CD4-positive, alpha-beta T cell treated with Interleukin-21 for 1 hour (primary cell): Measurements from ENCODE around the gene CA12.
"Not testable (repeated sequence)": the region's sequence is repeated elsewhere in the genome, so short reads cannot be mapped to it uniquely, and the experiment has no call there.

ENCODE experiments used
- DNase-seq: peaks from one replicate; pipeline ENCODE4 v3.0.0-alpha.2; 2020

CA12 gene

DNA sequence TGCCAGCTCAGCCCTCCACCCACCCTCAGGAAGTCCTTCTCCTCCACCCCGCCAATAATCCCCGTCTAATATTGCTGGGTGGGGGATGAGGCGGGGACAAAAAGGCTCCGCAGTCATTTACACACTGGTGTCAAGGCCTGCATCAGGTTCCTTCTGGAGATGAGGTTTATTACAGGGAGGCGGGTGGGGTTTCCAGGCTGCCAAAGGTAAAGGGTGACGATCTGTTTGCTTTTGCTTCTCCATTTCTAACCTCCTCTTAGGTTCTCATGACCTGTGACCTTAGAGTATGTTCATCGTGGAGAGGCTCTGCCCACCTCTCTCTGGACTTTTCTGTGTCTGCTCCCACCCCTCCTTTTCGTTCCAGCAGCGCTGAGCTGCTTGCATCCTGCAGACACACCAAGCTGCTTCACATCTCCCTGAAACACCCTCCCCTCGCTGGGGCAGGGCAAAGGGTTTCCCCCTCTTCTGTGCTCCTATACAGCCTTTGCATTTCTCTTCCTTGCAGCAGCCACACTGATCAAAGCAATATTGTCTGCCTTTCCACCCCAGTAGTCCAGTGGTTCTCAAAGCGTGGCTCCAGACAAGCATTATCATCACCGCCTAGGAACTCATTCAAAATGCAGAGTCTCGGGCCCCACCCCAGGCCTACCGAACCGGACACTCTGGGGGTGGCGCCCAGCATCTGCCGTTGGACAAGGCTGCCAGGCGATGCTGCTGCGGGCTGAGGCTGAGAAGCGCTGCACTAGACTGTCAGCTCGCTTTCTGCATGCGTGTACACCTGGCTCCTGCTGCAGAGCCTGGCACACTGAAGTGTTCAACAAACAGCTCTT lies 26.6 kb downstream of the CA12 start:
- no peak for DNase-seq

DNA sequence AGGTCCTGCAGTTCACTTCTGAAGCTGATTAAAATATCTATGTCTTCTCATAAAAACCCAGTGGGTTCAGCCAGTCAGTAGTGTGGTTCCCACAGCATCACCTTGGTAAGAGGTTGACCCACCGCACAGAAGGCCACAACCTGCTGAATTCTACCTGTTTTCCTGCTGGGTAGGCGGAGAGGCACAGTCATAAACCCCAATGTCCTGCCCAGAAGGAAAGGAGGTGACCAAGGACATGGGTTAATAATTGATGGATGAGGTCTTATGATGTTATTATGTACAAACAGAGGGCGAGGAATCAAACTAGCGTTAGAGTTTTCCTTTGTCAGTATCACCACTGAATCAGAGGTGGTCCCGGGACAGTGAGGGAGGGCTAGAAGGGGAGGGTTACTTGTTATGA lies 27.8 kb downstream of the CA12 start:
- no peak for DNase-seq

DNA sequence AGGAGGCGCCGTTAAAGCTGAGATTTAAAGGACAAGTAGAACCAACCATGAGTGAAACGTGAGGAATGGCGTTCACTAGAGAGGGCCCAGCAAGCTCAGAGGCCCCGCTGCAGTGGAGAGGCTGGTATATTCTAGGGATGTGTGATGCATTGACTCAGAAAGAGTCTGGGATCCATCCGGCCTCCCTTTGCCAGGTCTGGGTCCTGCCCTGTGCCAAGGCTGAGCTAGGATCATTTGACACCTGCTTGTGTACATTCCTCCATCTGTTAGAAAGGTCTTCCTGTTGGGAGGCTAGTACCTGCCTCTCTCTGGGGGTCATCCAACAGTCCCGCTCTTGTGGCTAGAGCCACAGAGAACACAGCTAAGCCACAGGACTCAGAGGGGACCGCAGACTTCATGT lies 28.4 kb downstream of the CA12 start:
- no peak for DNase-seq

DNA sequence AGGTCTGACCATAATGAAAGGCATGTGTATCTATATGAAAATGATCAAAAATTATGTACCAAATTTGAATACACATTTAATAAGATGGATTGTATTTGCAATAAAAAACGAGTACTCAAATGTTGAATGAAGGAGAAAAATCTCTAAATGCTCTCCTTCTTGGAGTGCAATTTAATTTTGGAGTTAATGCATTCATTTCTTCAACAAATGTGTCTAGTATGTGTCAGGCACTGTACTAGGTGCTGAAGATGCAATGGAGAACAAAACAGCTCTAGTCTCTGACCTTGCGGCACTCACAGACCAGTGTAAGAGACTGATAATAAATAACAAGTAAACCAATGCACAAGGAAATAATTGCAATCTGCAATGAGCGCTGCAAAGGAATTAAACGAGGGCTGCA lies 28.8 kb downstream of the CA12 start:
- no peak for DNase-seq

DNA sequence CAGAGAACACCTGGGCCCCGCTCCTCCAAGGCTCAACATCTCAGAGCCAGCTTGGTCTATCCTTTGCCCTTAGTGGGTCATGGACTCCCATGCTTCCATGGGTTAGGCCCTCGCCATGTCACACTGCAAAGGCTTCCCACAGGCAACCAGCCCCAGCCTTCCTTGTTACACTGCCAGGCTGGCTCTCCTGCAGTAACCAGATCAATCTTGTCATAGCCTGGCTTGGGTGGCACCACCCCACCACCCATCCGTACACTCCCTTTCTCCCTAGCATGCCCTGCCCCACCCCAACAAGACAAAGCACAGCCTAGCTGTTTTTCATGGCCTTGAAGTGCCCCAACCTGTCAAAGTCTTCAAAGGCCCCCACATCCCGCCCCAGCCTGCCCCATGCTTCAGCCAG lies 30.5 kb downstream of the CA12 start:
- no peak for DNase-seq

DNA sequence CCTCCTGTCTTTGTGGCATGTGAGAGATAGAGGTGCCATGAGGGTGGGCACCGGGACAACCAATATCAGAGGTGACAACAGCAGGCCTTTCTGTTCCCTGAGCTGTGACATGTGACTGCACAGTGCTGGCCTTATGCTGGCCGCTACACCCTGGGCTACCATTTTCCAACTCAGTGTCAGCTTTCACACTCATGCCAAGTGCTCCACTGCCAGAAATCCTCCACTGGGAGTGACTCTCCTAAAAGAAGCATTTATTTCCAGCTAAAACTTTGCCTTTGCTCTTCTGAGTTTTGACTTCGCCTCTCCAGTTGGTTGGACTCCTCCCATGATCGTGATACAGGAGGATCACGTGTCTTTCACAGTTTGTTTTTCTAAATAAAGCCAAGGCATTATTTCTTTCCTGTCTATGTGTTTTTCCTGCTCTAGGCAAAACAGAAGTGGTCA lies 31.4 kb downstream of the CA12 start:
- DNase-seq, result no peak

DNA sequence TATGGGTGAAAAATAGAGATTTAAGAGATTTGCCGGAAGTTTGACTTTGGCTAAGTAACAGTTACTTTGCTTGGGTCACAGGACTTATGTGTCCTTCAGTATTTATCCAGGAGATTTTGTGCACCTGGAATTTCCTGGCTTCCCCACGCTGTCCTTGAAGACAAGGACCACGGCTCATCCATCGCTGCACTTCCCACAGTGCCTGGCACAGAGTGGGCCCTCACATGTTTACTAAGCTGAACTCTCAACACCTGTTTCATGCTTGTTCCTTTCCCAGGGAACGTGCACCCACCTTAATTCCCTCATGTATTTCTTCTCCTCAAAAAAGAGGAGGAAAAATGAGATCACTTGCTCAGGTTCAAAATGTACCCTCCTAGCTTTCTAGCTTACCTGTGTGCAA lies 32.0 kb downstream of the CA12 start:
- no peak for DNase-seq

DNA sequence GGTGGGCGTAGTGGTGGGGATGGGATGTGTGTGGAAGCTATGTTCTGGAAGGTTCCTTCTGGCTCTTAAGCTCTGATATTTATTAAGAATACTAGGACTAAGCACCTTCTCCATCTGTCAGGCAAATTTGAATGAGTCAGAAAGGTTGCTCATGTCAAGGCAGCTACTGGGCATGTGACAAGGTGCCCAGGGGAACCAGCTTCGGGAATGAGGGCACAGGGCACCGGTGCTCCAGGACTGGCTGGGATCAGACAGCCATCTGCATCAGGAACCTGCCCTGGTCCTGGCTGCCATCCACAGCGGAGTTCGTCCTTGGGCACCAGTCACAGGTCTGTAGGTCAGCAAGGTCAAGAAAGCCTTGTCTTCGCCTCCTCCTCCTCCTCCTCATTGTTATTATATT lies 32.5 kb downstream of the CA12 start:
- DNase-seq, result no peak

DNA sequence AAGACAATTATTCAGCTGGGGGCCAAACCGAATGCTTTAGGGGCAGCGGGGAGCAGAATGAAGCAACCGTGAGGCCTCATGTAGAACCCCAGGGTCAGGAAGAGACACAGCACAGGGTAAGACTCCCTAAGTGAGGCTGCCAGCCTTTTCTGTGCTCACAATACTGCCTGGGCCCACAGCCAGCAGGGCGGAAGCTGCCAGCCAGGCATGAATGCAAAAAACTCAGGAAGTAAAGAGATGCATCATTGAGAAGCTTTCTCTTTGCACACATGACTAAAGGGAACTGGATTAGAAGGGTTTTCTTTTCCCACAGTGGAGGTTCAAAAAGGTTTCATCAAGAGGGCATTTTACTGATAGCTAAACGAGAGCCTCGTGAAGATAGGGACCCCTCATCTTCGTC lies 33.3 kb downstream of the CA12 start:
- DNase-seq, result no peak

DNA sequence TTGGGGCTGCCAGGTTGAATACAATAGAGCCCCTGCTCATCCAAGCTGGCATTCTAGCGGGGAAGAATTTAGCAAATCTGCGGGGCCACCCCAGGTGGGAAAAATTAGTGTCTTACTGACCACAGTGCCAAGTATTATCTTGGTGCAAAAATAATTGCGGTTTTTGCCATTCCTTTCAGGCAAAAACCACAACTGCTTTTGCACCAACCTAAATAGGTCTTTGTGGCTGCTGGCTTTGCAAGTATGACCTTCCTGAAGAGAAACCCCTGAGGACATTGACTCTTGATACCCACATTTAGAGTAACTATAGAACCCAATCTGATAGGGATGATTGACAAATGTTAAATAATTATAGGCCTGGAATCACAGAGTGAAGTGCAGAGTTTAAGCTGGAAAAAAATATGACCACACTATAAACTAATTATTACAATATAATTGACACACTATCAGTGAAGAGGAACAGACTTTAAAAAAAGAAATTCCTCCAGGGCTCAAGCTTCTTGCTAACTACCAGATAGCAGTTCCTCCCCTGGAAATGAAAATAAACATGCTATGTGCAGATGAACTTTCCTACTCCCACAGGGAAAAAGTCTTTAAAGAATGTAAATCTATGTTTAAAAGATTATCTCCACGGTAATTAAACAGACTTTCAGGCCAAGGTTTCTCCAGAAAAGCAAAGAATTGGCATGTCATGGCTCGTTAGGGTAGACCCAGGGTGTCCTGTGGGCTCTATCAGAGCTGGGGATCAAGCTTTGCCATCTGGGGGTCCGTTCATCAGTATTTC lies 34.4 kb downstream of the CA12 start:
- DNase-seq, result no peak

DNA sequence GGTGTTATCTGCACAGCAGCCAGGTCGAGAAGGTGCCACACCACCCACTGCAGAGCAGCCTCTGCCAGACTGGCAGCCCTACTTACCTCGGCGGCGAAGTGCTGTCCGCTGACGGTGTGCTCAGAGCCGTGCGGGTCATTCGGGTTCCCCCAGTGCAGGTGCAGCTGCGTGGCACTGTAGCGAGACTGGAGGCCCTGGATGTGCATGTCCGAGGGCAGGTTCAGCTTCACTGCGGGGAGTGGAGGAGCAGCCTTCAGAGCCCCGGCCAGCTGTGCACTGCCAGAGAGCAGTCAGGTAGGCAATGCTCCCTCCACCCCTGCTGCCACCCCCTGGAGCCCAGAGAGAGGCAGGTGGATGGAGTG lies 36.3 kb downstream of the CA12 start:
- no peak for DNase-seq

DNA sequence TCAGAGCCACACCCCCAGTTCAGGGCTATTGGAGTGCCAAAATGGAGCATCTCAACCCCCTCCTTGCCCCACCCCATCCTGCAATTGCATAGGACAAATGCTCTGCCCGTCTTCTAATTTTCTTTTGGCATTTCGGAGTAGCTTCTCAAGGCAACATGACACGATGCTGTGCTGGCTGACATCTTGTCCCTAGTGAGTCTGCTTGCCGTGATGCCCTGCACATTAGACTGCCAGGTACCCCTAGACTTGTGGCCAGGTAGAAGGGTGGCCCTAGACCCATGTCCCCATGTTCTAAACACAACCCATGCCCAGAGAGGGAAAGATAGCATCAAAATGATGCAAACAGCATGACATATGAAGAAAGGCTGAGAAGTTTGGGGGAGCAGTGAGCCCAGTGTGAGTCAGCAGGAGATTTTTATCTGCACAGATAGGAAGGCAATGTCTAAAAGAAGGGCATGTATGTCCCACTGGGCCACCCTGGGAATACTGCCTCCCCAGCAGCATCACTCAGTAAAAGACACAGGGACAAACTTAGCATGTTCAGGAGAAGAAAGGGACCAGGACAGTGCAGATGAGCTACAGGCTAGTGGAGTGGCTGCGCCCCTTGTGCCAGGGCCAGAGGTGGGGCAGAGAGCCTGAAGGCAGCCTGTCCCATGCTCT lies 36.8 kb downstream of the CA12 start:
- no peak for DNase-seq

DNA sequence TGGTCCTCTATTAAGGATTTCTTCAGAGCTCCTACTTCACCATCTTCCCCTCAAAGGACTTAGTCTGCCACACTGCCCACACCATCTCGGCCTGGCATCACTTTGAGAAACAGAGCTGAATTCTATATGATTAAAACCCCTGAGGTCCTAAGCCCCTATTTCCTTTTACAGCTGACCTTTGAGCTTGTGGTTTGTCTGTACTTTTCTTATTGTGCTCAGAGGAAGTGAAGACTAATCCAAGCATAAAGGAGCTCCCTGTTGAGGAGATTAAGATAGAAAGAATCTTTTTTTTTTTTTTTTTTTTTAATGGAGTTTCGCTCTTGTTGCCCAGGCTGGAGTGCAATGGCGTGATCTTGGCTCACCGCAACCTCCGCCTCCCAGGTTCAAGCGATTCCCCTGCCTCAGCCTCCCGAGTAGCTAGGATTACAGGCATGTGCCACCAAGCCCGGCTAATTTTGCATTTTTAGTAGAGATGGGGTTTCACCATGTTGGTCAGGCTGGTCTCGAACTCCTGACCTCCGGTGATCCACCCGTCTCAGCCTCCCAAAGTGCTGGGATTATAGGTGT lies 38.6 kb downstream of the CA12 start:
- DNase-seq, result not testable (repeated sequence)

DNA sequence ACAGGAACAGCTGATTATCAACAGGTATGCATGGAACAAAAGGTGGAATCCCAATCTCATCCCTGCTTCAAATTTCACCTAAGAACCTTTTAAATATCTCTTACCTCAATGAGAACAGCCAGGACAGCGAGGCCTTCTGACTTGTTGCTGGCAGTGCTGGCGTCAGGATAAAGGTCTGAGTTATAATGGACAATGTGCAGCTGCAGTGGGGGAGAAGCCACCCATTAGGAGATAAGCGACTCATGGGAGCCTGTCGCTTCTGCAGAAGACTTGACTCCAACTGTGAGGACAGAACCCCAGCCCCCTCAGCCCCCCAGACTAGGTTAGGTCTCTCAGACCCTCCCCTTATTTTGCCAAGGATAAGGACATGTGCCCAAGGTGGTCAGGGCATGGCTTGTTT lies 39.7 kb downstream of the CA12 start:
- no peak for DNase-seq

DNA sequence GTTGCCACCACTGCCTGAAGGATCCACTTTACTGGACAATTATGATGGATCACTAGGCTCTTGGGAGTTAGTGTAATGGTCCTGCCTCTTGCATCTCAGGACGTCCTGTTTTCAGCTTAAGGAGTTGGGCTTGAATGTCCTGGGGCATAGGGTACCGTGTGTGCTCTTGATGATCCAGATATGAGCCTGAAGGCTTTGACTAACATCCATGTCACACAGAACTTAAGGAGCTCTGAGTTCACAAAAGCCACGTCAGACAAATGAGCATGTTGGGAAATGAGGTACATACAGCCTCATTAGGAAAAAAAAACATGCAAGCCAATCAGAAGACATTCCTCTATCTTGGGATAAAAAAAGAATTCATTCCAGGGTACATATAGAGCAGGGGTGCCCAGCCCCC lies 40.8 kb downstream of the CA12 start:
- DNase-seq, result no peak

DNA sequence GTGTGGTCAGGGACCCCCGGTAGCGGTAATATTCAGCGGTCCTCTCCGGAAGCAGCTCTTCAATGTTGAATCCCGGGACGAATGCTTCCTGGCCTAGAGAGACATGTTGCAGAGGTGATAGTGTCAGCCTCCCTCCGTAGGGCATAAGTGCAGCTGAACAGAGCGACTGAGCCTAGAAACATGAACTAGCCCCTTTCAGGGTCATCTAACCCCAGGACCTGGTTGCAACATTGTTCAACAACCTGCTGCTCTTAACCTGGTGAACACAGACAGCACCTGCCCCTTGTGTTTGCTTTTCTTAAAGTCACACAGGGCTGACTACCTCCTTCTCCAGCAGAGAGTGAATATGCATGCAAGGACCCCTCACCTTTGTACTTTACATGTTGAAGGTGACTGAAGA lies 41.3 kb downstream of the CA12 start:
- no peak for DNase-seq

DNA sequence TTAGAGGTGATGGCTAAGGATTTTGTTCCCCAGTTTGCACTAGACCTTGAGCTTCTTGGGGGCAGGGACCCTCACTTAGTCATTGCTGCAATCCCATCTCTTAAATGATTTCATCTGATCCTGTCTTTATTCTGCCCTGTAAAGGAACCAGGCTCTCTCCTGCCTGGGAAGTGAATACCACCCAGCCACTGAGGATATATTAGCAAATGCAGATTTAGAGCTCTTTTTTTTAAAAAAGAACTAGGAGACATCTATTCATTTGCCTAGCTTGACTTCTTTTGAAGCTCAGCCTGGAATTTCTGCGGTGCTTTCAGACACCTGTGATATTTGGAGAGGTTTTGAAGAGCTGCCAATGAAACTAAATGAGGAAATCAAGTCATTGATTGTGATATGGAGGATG lies 41.8 kb downstream of the CA12 start:
- no peak for DNase-seq

DNA sequence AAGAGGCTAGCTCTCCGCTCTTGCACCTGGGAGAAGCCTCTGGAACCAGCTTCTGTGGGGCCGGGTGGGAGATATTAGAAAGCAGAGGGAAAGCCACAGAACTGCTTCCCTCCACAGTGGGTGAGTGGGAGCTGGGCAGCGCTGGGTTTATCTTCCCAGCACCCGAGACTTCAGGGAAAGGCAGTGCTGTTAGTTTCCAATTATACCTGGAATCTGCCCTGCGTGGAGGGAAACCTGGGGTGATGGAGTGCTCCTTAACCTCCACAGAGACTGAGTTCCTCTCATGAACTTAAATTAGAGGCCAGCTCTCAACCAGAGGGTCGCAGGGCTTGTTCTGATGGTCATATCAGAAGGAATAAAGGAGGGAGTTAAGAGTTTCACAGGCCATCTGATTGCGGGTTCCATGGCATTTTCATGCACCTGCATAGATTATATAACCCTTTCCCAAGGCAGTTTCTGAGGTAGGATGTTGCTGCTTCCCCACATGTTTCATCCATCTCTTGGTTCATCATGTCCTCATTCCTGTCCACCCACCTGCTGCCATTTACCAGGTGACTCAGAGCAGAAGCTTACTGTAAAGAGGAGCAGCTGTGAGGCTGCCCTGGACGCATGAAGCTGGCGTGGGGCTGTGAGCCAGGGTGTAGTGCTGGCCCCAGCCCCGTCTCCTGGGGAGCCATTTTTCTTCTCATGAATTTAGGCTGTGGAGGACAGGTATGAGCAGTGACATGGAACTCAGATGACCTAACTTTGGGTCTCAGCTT lies 42.5 kb downstream of the CA12 start:
- no peak for DNase-seq

DNA sequence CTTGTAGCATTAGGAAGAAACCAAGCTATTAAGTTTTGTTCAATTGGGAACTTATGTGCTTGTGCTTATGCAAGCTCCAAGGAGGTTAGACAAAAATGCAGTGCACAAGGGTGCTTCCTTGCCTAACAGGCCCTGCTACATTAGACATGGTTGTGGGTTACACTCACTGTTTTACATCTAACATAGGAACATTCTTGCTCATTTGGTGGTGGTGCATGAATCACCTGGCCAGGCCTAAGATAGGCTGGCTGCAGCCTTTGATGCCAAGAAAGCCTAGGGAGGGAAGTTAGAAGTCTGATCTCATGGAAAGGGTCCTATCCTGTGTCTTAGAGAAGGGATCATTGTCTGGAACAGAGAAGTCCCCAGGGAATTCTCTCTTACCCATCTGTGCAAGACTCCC lies 43.5 kb downstream of the CA12 start:
- no peak for DNase-seq

DNA sequence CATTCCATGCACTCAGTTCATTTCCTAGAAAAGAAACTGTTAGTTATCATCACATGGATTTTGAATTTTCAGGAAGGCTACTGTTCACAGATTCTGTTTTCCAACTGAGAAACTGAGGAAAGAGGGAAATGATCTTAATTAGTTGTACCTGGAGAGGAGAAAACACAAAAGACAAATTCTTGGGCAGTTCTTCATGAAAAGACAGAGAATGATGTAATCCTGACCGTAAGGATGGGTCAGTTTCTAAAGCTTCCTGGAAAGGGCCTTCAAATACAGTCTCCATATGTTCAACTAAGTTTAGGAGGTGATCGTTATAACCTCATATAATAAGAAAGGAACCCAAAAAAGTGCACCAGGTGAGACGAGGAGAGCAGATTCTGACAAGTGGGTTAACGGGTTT lies 44.6 kb downstream of the CA12 start:
- no peak for DNase-seq

DNA sequence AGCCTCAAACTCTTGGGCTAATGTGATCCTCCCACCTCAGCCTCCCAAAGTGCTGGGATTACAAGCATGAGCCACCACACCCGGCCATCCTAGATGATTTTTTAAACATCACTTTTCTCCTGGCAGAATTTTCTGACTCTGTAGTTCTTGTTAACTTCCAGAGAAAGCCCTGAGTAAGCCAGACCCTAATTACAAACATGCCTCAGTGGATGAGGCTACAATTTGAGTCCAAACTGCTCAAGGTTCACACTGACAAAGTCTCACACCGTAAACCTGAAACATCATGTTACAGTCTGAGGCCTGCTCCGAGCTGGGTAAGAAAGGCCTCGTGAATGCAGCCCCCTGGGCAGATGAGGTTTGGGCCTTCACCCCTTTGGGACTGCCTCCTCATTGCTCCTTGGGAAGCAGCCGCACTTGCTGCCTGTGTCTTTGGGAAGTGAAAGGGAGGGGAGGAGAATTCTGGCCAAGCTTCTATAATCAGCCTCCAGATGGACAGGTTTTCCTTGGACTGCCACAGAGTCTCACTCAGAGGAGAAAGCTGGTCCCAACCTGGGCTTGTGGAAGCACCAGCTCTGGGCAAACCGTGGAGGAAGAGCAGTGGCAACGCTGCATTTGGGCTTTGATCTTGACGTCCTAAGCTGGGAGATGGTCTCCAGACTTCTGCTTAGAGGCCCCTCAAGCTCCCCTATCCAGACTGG lies 46.0 kb downstream of the CA12 start:
- DNase-seq, result no peak

DNA sequence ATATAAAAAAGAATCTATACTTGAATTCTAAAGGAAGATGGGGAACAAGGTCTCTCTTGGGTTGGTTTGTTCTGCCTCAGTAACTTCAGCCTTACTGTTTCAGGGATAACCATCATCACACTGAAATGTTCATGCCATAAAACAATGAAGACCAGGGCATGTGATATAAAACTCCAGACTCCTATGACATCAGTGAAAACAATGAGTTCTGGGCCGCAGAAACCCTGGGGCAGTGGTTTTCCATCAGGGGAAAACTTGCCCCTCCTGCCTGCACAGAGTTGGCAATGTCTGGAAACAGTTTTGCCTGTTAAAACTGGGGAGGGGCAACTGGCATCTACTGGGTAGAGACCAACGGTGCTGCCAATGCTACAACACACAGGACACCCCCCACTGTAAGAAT lies 46.8 kb downstream of the CA12 start:
- DNase-seq, result no peak
